Dermis blood vessel endothelial cell (primary cell): ENCODE results near the gene TMEM18. TPM values are rescaled to one million over a fixed set of nuclear protein-coding genes. Genes with fewer than 3 reads are reported as not detected.

ENCODE experiments used
- DNase-seq: peaks from one replicate; pipeline ENCODE4 v3.0.0; 2010
- total RNA-seq: library from RNA; depleted of rRNA; stranded (reverse); fragments of >200 nt; gene quantifications from 2 replicates; pipeline ENCODE4 v1.2.3, GENCODE V29; 2014

TMEM18 gene
- total RNA-seq, 1 donor from 2014 or later, result 35.6 TPM

- no peak for DNase-seq
Observed at GRCh38 chr2:633371-633770, 43.8 kb downstream of the TMEM18 start.

- DNase-seq, result no peak
Observed at GRCh38 chr2:632471-632870, 44.7 kb downstream of the TMEM18 start.

GRCh38 chr2:631741-632140 is 45.5 kb downstream of the TMEM18 start:
- no peak for DNase-seq

GRCh38 chr2:630451-631320 is 46.5 kb downstream of the TMEM18 start:
- DNase-seq, result no peak

- no peak for DNase-seq
Observed at GRCh38 chr2:629961-630360, 47.2 kb downstream of the TMEM18 start.

- DNase-seq, result no peak
Observed at GRCh38 chr2:628651-629050, 48.6 kb downstream of the TMEM18 start.

GRCh38 chr2:627926-628560 is 49.2 kb downstream of the TMEM18 start:
- no peak for DNase-seq

- DNase-seq, result no peak
Observed at GRCh38 chr2:627340-627709, 49.9 kb downstream of the TMEM18 start.

- DNase-seq, result no peak
Observed at GRCh38 chr2:626491-627339, 50.5 kb downstream of the TMEM18 start.

- no peak for DNase-seq
Observed at GRCh38 chr2:625415-626333, 51.5 kb downstream of the TMEM18 start.

- no peak for DNase-seq
Observed at GRCh38 chr2:624551-625347, 52.5 kb downstream of the TMEM18 start.

GRCh38 chr2:624096-624495 is 53.1 kb downstream of the TMEM18 start:
- no peak for DNase-seq

- no peak for DNase-seq
Observed at GRCh38 chr2:623130-623922, 53.9 kb downstream of the TMEM18 start.

- no peak for DNase-seq
Observed at GRCh38 chr2:622357-622756, 54.8 kb downstream of the TMEM18 start.

GRCh38 chr2:621303-622099 is 55.7 kb downstream of the TMEM18 start:
- DNase-seq, result no peak

- no peak for DNase-seq
Observed at GRCh38 chr2:620471-621302, 56.5 kb downstream of the TMEM18 start.

- DNase-seq, result no peak
Observed at GRCh38 chr2:620004-620403, 57.2 kb downstream of the TMEM18 start.

GRCh38 chr2:618422-618990 is 58.7 kb downstream of the TMEM18 start:
- DNase-seq, result no peak
